K562 (cell line): Measurements from ENCODE around the gene BRD4. TPM values are rescaled to one million over a fixed set of nuclear protein-coding genes. Genes with fewer than 3 reads are reported as not detected.

Experiments used
- ATAC-seq: fragments of 200-7000 bp; cut with Tn5 transposase; 3 replicates; pipeline ENCODE4 v1.9.1; 2020; ENCODE audit warnings: moderate library complexity
- BruUV-seq: library from RNA; stranded (reverse); fragments of 400-500 nt; replicated peaks from 2 replicates; lab custom pipeline; 2021; lab: Mats Ljungman, UMichigan
- CTCF ChIA-PET: fragments of 300-600 bp; formaldehyde crosslinking; extraction: SDS; loops from one replicate; lab custom pipeline; 2021; ENCODE audit warnings: low intra/inter-chr PET ratio; lab: Yijun Ruan, JAX
- POLR2A ChIA-PET: fragments of 300-600, 350-650 bp; sonication (Branson Sonifier 250); formaldehyde crosslinking; extraction: SDS; loops from one replicate; lab custom pipeline; 2021; ENCODE audit warnings: antibody characterized with exemption, inconsistent platforms; lab: Yijun Ruan, JAX
- DNase-seq, 4 experiments: peaks; one replicate each; pipeline versions ENCODE4 v3.0.0 to v3.0.0-alpha.2; 2011 to 2018; ENCODE audit warnings: low spot score in 3 of 4, mixed read lengths in 3 of 4; ENCODE audit errors: extremely low read depth in 1 of 4
- FAIRE-seq: peaks from 2 replicates; lab custom pipeline; 2011; peaks lifted over from hg19 to GRCh38; lab: Jason Lieb, UNC
- H2AFZ ChIP-seq: 2 replicates; pipeline ENCODE4 v1.6.0; 2011; ENCODE audit warnings: low read depth, low read length, control low read depth, inconsistent platforms
- H3K27ac ChIP-seq: fragments of 200-600 bp; 3 replicates; pipeline ENCODE4 v1.8.0; 2011; ENCODE audit warnings: low read depth, mild to moderate bottlenecking, control low read depth, inconsistent platforms, low read length, moderate library complexity, mixed read lengths; ENCODE audit errors: extremely low read depth
- H3K27me3 ChIP-seq, 2 experiments: fragments of 300-600 bp in 1 of 2; 2 replicates in 1 of 2; 3 replicates in 1 of 2; pipeline versions ENCODE4 v1.6.0 to v1.8.0; 2011; ENCODE audit warnings: inconsistent platforms in 2 of 2, low read length in 2 of 2, mild to moderate bottlenecking in 1 of 2, mixed read lengths in 1 of 2, moderate library complexity in 1 of 2; ENCODE audit not compliant: control insufficient read depth in 2 of 2, insufficient read depth in 2 of 2
- H3K36me3 ChIP-seq: fragments of 300-600 bp; 3 replicates; pipeline ENCODE4 v1.8.0; 2011; ENCODE audit warnings: mild to moderate bottlenecking, low read length, inconsistent platforms; ENCODE audit not compliant: control insufficient read depth, insufficient read depth
- H3K4me1 ChIP-seq, 2 experiments: fragments of 200-600 bp in 1 of 2; replicated peaks in 1 of 2; 2 replicates in 1 of 2; 3 replicates in 1 of 2; pipeline versions ENCODE4 v1.5.1 to v1.8.0; 2011; ENCODE audit warnings: inconsistent platforms in 2 of 2, low read length in 2 of 2, mild to moderate bottlenecking in 1 of 2, mixed read lengths in 1 of 2, moderate library complexity in 1 of 2; ENCODE audit not compliant: control insufficient read depth in 2 of 2, insufficient read depth in 2 of 2
- H3K4me2 ChIP-seq: 2 replicates; pipeline ENCODE4 v1.6.1; 2011; ENCODE audit warnings: low read length, control low read depth, inconsistent platforms, mixed read lengths; ENCODE audit not compliant: insufficient read depth
- H3K4me3 ChIP-seq: fragments of 200-600 bp; sonication (generic), shearing (Covaris generic); 2 replicates; pipeline ENCODE4 v1.5.1; 2016; ENCODE audit warnings: control low read depth, inconsistent platforms
- H3K79me2 ChIP-seq: fragments of 200-600 bp; 3 replicates; pipeline ENCODE4 v1.8.0; 2011; ENCODE audit warnings: low read length, inconsistent platforms; ENCODE audit not compliant: control insufficient read depth, insufficient read depth
- H3K9ac ChIP-seq, 2 experiments: 2 replicates each; pipeline versions ENCODE4 v1.6.0 to v1.6.1; 2011; ENCODE audit warnings: low read depth in 2 of 2, low read length in 2 of 2, control low read depth in 1 of 2, inconsistent platforms in 1 of 2, mild to moderate bottlenecking in 1 of 2, mixed read lengths in 1 of 2; ENCODE audit not compliant: insufficient read depth in 1 of 2
- H3K9me1 ChIP-seq: one replicate; pipeline ENCODE4 v1.6.0; 2011; ENCODE audit warnings: inconsistent platforms, mild to moderate bottlenecking, low read length, moderate library complexity; ENCODE audit not compliant: control insufficient read depth, insufficient read depth
- H3K9me3 ChIP-seq: replicated peaks from 2 replicates; pipeline ENCODE4 v1.5.1; 2011; ENCODE audit warnings: low read depth, low read length, inconsistent platforms; ENCODE audit not compliant: control insufficient read depth, insufficient read depth
- H4K20me1 ChIP-seq: replicated peaks from 2 replicates; pipeline ENCODE4 v1.6.1; 2011; ENCODE audit warnings: low read length, inconsistent platforms, mixed read lengths; ENCODE audit not compliant: control insufficient read depth, insufficient read depth
- ASH1L ChIP-seq: fragments of 450-650 bp; IDR thresholded peaks from 2 replicates; pipeline ENCODE4 v1.6.1; 2018; ENCODE audit warnings: borderline replicate concordance, mild to moderate bottlenecking, low read depth; ENCODE audit not compliant: partially characterized antibody
- ETV1 ChIP-seq: fragments of 450-650 bp; conservative IDR thresholded peaks from 2 replicates; pipeline ENCODE4 v1.6.1; 2016; ENCODE audit warnings: missing genetic modification characterization, control low read depth, low read depth, missing compliant biosample characterization
- OTX1 ChIP-seq: fragments of 450-650 bp; formaldehyde crosslinking; IDR thresholded peaks from 2 replicates; pipeline ENCODE4 v1.4.0; 2022; ENCODE audit warnings: mild to moderate bottlenecking
- PBX2 ChIP-seq, 2 experiments: IDR thresholded peaks in 1 of 2; conservative IDR thresholded peaks in 1 of 2; 2 replicates each; pipeline ENCODE4 v1.6.1; 2016; ENCODE audit warnings: low read depth in 2 of 2, mild to moderate bottlenecking in 1 of 2, missing compliant biosample characterization in 1 of 2, missing genetic modification characterization in 1 of 2, moderate library complexity in 1 of 2
- PCBP1 ChIP-seq: fragments of 200-400 bp; formaldehyde crosslinking; IDR thresholded peaks from 2 replicates; pipeline ENCODE4 v1.6.1; 2018; ENCODE audit warnings: mild to moderate bottlenecking, low read depth, low read length; ENCODE audit not compliant: poor library complexity, severe bottlenecking
- RBM17 ChIP-seq: fragments of 200-400 bp; formaldehyde crosslinking; IDR thresholded peaks from 2 replicates; pipeline ENCODE4 v1.6.1; 2017; ENCODE audit warnings: low read depth, mild to moderate bottlenecking, low read length, borderline replicate concordance
- RBM22 ChIP-seq: fragments of 200-400 bp; formaldehyde crosslinking; IDR thresholded peaks from 2 replicates; pipeline ENCODE4 v1.6.1; 2018; ENCODE audit warnings: low read length, low read depth; ENCODE audit not compliant: poor library complexity, severe bottlenecking
- TAL1 ChIP-seq: fragments of 450-650 bp; IDR thresholded peaks from 2 replicates; pipeline ENCODE4 v1.6.1; 2016; ENCODE audit warnings: mild to moderate bottlenecking
- U2AF1 ChIP-seq: fragments of 200-400 bp; formaldehyde crosslinking; optimal IDR thresholded peaks from 2 replicates; pipeline ENCODE3; 2017; ENCODE audit warnings: mild to moderate bottlenecking, low read depth, low read length, moderate library complexity
- U2AF2 ChIP-seq: fragments of 200-400 bp; formaldehyde crosslinking; optimal IDR thresholded peaks from 2 replicates; pipeline ENCODE3; 2017; ENCODE audit warnings: low read depth, mild to moderate bottlenecking, low read length
- ZBTB9 ChIP-seq: fragments of 450-650 bp; formaldehyde crosslinking; IDR thresholded peaks from 2 replicates; pipeline ENCODE4 v1.4.0; 2020; ENCODE audit warnings: mild to moderate bottlenecking, moderate library complexity
- ZFP1 ChIP-seq: fragments of 450-650 bp; formaldehyde crosslinking; IDR thresholded peaks from 2 replicates; pipeline ENCODE4 v1.4.0; 2020; ENCODE audit warnings: mild to moderate bottlenecking, mixed read lengths
- ZNF165 ChIP-seq: fragments of 250-450 bp; sonication (Bioruptor Pico); IDR thresholded peaks from 2 replicates; pipeline ENCODE4 v1.4.0; 2020; ENCODE audit warnings: borderline replicate concordance
- WGBS: fragments of 100-300 bp; shearing (Covaris generic); methylation state at CpG from one replicate; pipeline ENCODE4 v1.1.6; 2016; ENCODE audit warnings: low coverage, mixed read lengths; ENCODE audit not compliant: insufficient coverage; ENCODE audit errors: missing lambda C conversion rate; 5-methylcytosine and 5-hydroxymethylcytosine counted together
- in situ Hi-C: fragments of 300-500 bp; cut with MboI; formaldehyde crosslinking; loops from 4 replicates; pipeline ENCODE4 v1.15.0; 2018; ENCODE audit warnings: inconsistent platforms, mixed read lengths
- intact Hi-C: fragments of 100-400 bp; cut with micrococcal nuclease; formaldehyde crosslinking; loops from 2 replicates; pipeline ENCODE4 v1.14.2; 2022
- polyA plus RNA-seq, 8 experiments: library from polyadenylated mRNA; depleted of rRNA in 4 of 8; stranded (reverse) in 5 of 8; unstranded in 3 of 8; fragments of >200 nt; fragmentation: Nextera tagmentation in 2 of 8; fragmentation: Illumina TruSeq in 1 of 8; extraction: Ambion mirVana in 2 of 8; extraction: Trizol in 1 of 8; gene quantifications; 2 replicates each; pipeline versions ENCODE4 v1.2.1 to v1.2.3, GENCODE V29; 2011 to 2014; ENCODE audit warnings: inconsistent platforms in 1 of 8, missing spikeins in 1 of 8
- total RNA-seq, 7 experiments: library from RNA; depleted of rRNA in 6 of 7; stranded (reverse); fragments of >200 nt in 6 of 7; fragmentation: Illumina TruSeq in 2 of 7; extraction: Trizol in 2 of 7; gene quantifications; 2 replicates each; pipeline versions ENCODE4 v1.2.1 to v1.2.3, GENCODE V29; 2011 to 2021; ENCODE audit warnings: low replicate concordance in 1 of 7
- TF ChIP-seq, protein P1 (sequence below): IDR thresholded peaks from 2 replicates; pipeline ENCODE4 v1.6.1; 2011; ENCODE audit not compliant: insufficient read length; ENCODE audit errors: extremely low read depth

The BRD4 gene
- total and polyA plus RNA-seq, 9 of the 15 experiments (the other 6 are each of a cell fraction or from before 2014, with no cell fraction given) = 1.8 to 105 (median 15.6) TPM

- Histone ChIP-seq H4K20me1 (peaks cover 25% of the 10 kb centered on the region), H3K4me3 (peak within 1 kb of the TSS; percentile 90), H3K9me1 (no peaks in the 10 kb centered on the region), H3K27ac (peak within 1 kb of the TSS; percentile 89), H3K9ac (peak within 1 kb of the TSS; percentile 92 to 98), H3K79me2 (peaks cover 51% of the 10 kb centered on the region), H3K9me3 (no peaks in the 10 kb centered on the region), H3K4me1 (peaks cover 16 to 37% of the 10 kb centered on the region in 2 experiments), H3K27me3 (no peaks in the 10 kb centered on the region; a peak in 1 of 5 replicates), H2AFZ (peak within 1 kb of the TSS; percentile 90), H3K36me3 (peaks cover 43% of the 10 kb centered on the region; the same call in 2 of the 3 replicates), H3K4me2 (peak within 1 kb of the TSS; percentile 98)
- intact Hi-C loops (loop anchor here (2.0 kb wide), 2 partner anchors 115 to 177 kb away; no protein-coding TSS in a partner anchor), in situ Hi-C loops (no loop called here)
- 1% methylated on average over 88 of the region's 111 CpGs for WGBS
- peak; percentile 91 for ATAC-seq
- CTCF ChIA-PET = no interaction called here
- peak; percentile 97 for FAIRE-seq
- TSS peak; percentile 45 for BruUV-seq
- peak; percentile 97 to 99 (median 98) for DNase-seq
- POLR2A ChIA-PET = interaction anchor here (0.5 to 3.6 kb wide), 25 partner anchors 10 to 173 kb away, joined by 3 to 27 read pairs (median 4); partner anchors contain the start of gene AKAP8L
- TF ChIP-seq PCBP1 (peak; percentile 78), RBM22 (peak; percentile 97), U2AF1 (peak; percentile 87), TAL1 (no peak), RBM17 (no peak), ETV1 (tag) (0 out of 2 replicates have a peak, but pooled peaks have one; percentile 6), ZBTB9 (CRISPR knock-in tag) (peak; percentile 81; the same call in 1 of the 2 replicates), ZFP1 (CRISPR knock-in tag) (no peak), ZNF165 (CRISPR knock-in tag) (no peak), ASH1L (peak; percentile 89), PBX2 (CRISPR knock-in tag; IDR thresholded peaks at IDR 0.05; ENCODE audit: low read depth) (peak; percentile 95), PBX2 (tag; conservative IDR thresholded peaks at IDR 0.05; ENCODE audit: low read depth) (peak; percentile 80), OTX1 (CRISPR knock-in tag) (peak; percentile 88; the same call in 1 of the 2 replicates), U2AF2 (no peak)
- TF ChIP-seq, protein P1, sequence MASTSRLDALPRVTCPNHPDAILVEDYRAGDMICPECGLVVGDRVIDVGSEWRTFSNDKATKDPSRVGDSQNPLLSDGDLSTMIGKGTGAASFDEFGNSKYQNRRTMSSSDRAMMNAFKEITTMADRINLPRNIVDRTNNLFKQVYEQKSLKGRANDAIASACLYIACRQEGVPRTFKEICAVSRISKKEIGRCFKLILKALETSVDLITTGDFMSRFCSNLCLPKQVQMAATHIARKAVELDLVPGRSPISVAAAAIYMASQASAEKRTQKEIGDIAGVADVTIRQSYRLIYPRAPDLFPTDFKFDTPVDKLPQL = no peak
Observed at GRCh38 chr19:15379083-15379998, 47.0 kb upstream of the BRD4 start, which contains the start of gene AKAP8. AKAP8 (minus strand) TSS chr19:15379787; CDS start chr19:15379731, 56 bp downstream.
